GM04504 (cell line): ENCODE measurements around the gene BAZ1B.
A peak's percentile ranks its signal among the peaks of the same experiment; 100 is the strongest.
"Not testable (repeated sequence)": the region's sequence is repeated elsewhere in the genome, so short reads cannot be mapped to it uniquely, and the experiment has no call there.

Source experiments
- DNase-seq: peaks from one replicate; pipeline ENCODE4 v3.0.0-alpha.2; 2012; ENCODE audit warnings: low read depth

The BAZ1B gene

DNA sequence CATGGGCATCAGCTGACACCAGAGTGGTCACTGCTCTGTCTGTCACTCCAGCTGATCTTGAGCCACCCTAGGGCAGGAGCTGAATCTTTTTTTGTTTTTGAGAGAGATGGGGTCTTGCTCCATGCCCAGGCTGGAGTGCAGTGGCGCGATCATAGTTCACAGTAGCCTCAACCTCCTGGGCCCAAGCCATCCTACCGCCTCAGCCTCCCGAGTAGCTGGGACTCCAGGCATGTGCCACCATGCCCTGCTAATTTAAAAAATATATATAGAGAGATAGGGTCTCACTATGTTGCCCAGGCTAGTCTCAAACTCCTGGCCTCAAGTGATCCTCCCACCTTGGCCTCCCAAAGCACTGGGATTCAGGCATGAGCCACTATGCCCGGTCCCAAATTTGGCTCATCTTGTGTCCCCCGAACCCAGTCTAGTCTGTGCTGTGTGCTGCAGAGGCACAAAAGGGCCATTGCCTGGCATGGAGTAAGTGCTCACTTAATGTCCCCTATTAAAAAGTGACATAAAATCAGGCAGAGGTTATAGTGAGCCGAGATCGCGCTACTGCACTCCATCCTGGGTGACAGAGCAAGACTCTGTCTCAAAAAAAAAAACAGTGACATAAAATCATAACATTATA is 96.6 kb downstream of the BAZ1B start:
- no peak for DNase-seq

GRCh38 chr7:73424489-73424885 is 97.6 kb downstream of the BAZ1B start:
- DNase-seq, result no peak

- no peak for DNase-seq
Measured at GRCh38 chr7:73423519-73424488, 98.3 kb downstream of the BAZ1B start.

- not testable (repeated sequence) for DNase-seq
Measured at GRCh38 chr7:73420610-73421009, 101.5 kb downstream of the BAZ1B start.

DNA sequence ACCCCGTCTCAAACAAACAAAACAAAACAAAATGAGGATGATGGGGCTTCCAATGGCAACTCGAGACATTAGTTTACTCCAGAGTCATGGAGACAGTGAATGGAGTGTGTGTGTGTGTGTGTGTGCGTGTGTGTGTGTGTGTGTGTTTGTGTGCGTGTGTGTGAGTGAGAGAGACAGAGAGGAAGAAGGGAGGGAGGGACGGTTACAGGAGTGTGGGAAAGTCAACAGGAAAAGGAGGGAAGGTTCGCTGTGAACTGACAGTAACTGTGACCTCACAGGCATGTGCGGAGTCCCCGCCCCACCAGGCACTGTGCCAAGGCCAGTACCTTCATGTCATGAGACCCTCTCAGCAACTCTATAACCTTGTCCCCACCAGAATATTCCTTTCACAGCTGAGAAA is 102.1 kb downstream of the BAZ1B start:
- DNase-seq, result not testable (repeated sequence)

DNA sequence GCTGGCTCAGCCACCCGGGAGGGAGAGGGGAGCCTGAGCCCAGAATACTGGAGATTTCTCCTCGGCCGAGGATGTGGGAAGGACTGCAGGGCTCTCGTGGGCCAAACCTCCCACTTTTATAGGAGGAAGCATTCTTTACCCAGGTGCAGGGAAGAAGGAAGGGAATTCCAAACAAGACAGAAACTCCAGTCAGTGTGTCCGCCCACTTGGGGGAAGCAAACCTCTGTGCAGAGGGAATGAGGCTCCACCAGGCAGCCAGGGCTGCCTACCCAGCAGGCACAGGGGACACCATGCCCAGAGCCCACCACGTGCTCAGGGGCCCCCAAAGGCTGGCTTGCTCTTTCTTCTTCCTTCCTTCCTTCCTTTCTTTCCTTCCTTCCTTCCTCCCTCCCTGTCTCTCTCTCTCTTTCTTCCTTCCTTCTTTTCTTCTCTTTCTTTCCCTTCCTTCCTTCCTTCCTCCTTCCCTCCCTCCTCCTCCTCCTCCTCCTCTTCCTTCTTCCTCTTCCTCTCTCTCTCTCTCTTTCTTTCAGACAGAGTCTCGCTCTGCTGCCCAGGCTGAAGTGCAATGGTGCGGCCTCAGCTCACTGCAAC is 103.9 kb downstream of the BAZ1B start:
- no peak for DNase-seq

DNA sequence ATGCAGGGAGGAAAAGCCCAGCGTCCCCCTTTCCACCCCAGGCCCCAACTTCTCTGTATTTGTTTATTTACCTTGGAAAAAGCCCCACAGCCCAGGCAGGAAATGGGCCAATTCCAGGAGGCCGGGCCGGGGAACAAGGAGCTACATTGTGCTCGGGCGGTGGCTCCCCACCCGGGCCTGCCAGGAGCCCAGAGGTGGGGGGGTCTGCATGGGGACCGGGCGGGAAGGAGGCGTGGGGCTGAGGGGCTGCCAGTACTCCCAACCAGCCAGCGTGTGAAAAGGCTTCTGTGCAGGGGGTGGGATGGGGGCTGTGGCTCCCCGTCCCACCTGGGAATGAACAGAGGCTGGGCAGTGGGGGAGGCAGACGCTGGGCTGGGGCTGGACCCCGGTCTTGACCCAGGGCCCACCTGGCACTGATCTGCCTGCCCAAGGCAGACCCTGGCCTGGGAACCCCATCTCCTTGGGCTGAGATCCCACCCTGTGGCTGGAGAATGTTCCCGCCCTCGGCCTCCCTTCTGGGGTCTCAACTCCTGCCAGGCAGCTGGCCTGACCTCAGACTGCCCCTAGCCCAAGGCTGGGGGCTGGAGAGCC is 111.5 kb downstream of the BAZ1B start:
- DNase-seq, result not testable (repeated sequence)

DNA sequence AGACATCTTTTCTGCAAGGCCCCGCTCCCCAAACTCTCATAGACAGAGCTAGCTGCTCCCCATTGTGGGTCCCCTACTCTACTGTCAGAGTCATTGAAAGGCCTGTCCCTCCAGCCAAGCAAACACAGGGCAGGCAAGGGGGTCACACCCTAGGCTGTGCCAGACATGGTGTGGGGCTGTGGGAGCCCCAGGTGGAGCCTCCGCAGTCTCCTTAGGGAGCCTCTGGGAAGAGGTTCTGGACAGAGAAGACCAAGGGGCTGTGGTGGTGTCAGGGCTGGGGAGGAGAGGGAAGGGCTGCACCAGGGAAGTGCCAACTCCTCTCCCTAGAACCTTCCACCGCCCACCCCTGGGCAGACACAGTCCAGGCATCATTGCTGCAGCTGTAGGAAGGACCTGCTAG is 117.2 kb downstream of the BAZ1B start:
- DNase-seq, result not testable (repeated sequence)

GRCh38 chr7:73399185-73400050 is 122.7 kb downstream of the BAZ1B start:
- peak; percentile 58 for DNase-seq

GRCh38 chr7:73397521-73398281 is 124.4 kb downstream of the BAZ1B start:
- DNase-seq, result no peak

DNA sequence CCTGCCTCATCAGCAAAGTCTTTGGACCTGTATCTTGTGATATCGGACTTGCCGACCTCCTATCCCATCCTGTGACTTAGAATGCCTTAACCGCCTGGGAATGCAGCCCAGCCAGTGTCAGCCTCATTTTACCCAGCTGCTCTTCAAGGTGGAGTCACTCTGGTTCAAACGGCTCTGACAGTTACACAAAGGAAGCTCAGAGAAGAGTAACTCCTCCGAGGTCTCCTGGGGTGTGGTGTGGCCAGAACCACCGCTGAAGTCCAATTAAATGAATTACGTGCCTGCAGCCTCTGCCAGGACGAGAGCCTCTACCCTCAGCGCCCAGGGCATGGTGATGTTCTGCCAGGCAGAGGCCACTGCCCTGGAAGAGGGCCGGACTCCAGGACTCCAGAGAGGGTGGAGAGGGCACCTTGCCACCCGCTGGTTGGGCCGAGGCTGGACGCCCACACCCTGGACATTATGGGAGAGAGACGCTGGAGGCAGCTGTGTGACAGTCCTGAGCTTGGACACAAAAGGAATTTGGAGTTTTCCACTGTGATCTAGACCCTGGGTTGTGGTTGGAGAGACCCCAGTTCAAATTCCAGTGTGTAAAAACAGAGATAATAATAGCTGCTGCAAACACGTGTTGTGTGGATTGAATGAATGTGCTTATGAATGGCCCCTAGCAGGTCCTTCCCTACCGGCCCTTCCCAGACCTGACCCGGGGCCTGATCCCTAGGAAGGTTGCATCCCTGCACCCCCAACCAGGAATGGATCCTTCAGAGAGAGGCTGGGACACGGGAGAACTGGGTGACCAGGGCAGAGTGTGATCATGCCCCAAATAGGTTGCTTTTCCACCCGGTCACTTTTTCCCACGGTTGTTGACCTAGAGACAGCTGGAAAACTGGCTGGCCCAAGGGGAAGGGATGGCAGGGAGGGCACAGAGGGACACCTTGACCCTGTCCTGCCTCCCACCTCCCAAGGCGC is 126.3 kb downstream of the BAZ1B start:
- no peak for DNase-seq

DNA sequence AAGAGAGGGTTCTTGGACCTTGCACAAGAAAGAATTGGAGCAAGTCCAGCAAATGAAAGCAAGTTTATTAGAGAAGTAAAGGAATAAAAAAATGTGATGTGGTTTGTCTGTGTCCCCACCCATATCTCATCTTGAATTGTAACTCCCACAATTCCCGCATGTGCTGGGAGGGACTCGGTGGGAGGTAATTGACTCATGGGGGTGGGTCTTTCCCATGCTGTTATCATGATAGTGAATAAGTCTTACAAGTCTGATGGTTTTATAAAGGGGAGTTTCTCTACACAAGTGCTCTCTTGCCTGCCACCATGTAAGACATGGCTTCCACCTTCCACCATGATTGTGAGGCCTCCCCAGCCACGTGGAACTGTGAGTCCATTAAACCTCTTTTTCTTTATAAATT is 127.7 kb downstream of the BAZ1B start:
- DNase-seq, result no peak

DNA sequence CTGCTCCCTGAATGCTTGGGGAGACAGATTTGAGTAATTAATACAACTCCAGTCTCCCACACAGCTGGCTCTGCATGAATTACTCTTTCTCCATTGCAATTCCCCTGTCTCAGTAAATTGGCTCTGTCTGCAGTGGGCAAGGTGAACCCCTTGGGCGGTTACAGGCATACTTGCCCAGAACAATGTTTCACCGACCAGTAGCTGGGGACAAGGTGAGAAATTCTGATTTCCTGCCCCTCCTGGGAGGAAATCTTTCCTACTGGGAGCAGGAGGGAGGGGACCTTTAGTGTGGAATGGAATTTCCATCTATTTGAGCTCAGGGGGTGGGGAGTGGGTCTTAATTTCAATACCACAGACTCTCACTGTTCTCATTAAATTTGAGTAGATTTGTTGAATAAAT is 130.7 kb downstream of the BAZ1B start:
- no peak for DNase-seq
